Neural progenitor cell (in vitro differentiated cells): ENCODE results near the gene SAMD4A. TPM values are rescaled to one million over a fixed set of nuclear protein-coding genes. Genes with fewer than 3 reads are reported as not detected.

Experiments used
- DNase-seq: peaks from one replicate; pipeline ENCODE4 v3.0.0-alpha.2; 2016; ENCODE audit warnings: low spot score
- H2AFZ ChIP-seq: fragments of 200-600 bp; sonication (generic); replicated peaks from 2 replicates; pipeline ENCODE4 v1.6.1; 2016; ENCODE audit warnings: antibody characterized with exemption
- H3F3A ChIP-seq: fragments of 200-600 bp; sonication (generic); 2 replicates; pipeline ENCODE4 v1.6.1; 2016; ENCODE audit warnings: antibody characterized with exemption, low read depth
- H3K27ac ChIP-seq: fragments of 200-600 bp; sonication (generic); 2 replicates; pipeline ENCODE4 v1.5.1; 2016; ENCODE audit warnings: mild to moderate bottlenecking
- H3K27me3 ChIP-seq: fragments of 200-600 bp; sonication (generic); 2 replicates; pipeline ENCODE4 v1.6.1; 2016; ENCODE audit warnings: mild to moderate bottlenecking, moderate library complexity
- H3K36me3 ChIP-seq: fragments of 200-600 bp; sonication (generic); 2 replicates; pipeline ENCODE4 v1.5.1; 2016
- H3K4me1 ChIP-seq: fragments of 200-600 bp; sonication (generic); 2 replicates; pipeline ENCODE4 v1.6.1; 2016; ENCODE audit warnings: mixed run types
- H3K4me2 ChIP-seq: fragments of 200-600 bp; sonication (generic); 2 replicates; pipeline ENCODE4 v1.6.1; 2016
- H3K4me3 ChIP-seq: fragments of 200-600 bp; sonication (generic); 2 replicates; pipeline ENCODE4 v1.5.1; 2016
- H3K79me2 ChIP-seq: fragments of 200-600 bp; sonication (generic); 2 replicates; pipeline ENCODE4 v1.6.1; 2016; ENCODE audit warnings: low read depth
- H3K9ac ChIP-seq: fragments of 200-600 bp; sonication (generic); 2 replicates; pipeline ENCODE4 v1.6.1; 2016
- H3K9me3 ChIP-seq: fragments of 200-600 bp; sonication (generic); 2 replicates; pipeline ENCODE4 v1.5.1; 2016; ENCODE audit warnings: low read depth
- H4K20me1 ChIP-seq: fragments of 200-600 bp; sonication (generic); 2 replicates; pipeline ENCODE4 v1.6.1; 2016; ENCODE audit warnings: low read depth
- H3K27ac Mint-ChIP-seq: 3 replicates; pipeline ENCODE4 v1.8.0; 2021; ENCODE audit warnings: mixed read lengths
- H3K27me3 Mint-ChIP-seq: 2 replicates; pipeline ENCODE4 v1.8.0; 2022; ENCODE audit warnings: low read depth, mild to moderate bottlenecking, inconsistent platforms, moderate library complexity, mixed read lengths; ENCODE audit not compliant: insufficient read depth
- H3K36me3 Mint-ChIP-seq: 3 replicates; pipeline ENCODE4 v1.8.0; 2021; ENCODE audit warnings: mixed read lengths
- H3K4me1 Mint-ChIP-seq: 3 replicates; pipeline ENCODE4 v1.8.0; 2021; ENCODE audit warnings: mixed read lengths
- H3K4me3 Mint-ChIP-seq: 3 replicates; pipeline ENCODE4 v1.8.0; 2021; ENCODE audit warnings: mild to moderate bottlenecking, moderate library complexity, mixed read lengths
- H3K9me3 Mint-ChIP-seq: 3 replicates; pipeline ENCODE4 v1.8.0; 2020; ENCODE audit warnings: mixed read lengths
- EZH2 ChIP-seq: fragments of 200-600 bp; sonication (generic); IDR thresholded peaks from 2 replicates; pipeline ENCODE4 v1.6.1; 2017; ENCODE audit warnings: antibody characterized with exemption, mild to moderate bottlenecking, moderate library complexity
- EZH2phosphoT487 ChIP-seq: fragments of 200-600 bp; sonication (generic); IDR thresholded peaks from 2 replicates; pipeline ENCODE4 v1.6.1; 2017; ENCODE audit warnings: antibody characterized with exemption
- total RNA-seq: library from RNA; depleted of rRNA; stranded (reverse); fragments of >200 nt; gene quantifications from 2 replicates; pipeline ENCODE4 v1.2.3, GENCODE V29; 2015; ENCODE audit warnings: low replicate concordance
- TF ChIP-seq, protein P1 (sequence below): fragments of 200-600 bp; sonication (generic); IDR thresholded peaks from 2 replicates; pipeline ENCODE4 v1.5.1; 2017; ENCODE audit warnings: antibody characterized with exemption, mild to moderate bottlenecking

SAMD4A gene
- total RNA-seq, 1 donor from 2014 or later, result 4.3 TPM

DNA sequence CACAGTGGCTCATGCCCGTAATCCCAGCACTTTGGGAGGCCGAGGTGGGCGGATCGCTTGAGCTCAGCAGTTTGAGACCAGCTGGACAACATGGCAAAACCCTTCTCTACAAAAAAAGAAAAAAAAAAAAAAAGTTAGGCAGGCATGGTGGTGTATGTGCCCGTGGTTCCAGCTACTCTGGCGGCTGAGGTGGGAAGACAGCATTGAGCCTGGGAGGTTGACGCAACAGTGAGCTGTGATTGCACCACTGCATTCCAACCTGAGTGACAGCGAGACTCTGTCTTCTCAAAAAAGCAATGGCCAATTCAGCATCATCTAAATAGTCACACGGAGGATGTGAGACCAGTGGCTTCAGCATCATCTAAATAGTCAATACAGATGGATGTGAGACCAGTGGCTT lies 10.4 kb upstream of the SAMD4A start:
- Histone ChIP-seq H3K9me3 (no peaks in the 10 kb centered on the region), H4K20me1 (no peaks in the 10 kb centered on the region), H3K27ac (no peak overlapping the region), H3K27me3 (no peaks in the 10 kb centered on the region), H3K4me2 (no peak overlapping the region), H3K79me2 (no peaks in the 10 kb centered on the region), H3F3A (no peaks in the 10 kb centered on the region), H3K4me3 (no peak overlapping the region), H3K36me3 (no peaks in the 10 kb centered on the region), H3K9ac (no peak overlapping the region), H2AFZ (no peak overlapping the region), H3K4me1 (no peaks in the 10 kb centered on the region)
- Mint-ChIP-seq H3K27ac (no peak overlapping the region), H3K27me3 (peaks cover 2% of the 10 kb centered on the region), H3K4me3 (no peak overlapping the region), H3K9me3 (no peaks in the 10 kb centered on the region), H3K4me1 (peaks cover 2% of the 10 kb centered on the region), H3K36me3 (no peaks in the 10 kb centered on the region)
- no peak for DNase-seq
- TF ChIP-seq, protein P1, sequence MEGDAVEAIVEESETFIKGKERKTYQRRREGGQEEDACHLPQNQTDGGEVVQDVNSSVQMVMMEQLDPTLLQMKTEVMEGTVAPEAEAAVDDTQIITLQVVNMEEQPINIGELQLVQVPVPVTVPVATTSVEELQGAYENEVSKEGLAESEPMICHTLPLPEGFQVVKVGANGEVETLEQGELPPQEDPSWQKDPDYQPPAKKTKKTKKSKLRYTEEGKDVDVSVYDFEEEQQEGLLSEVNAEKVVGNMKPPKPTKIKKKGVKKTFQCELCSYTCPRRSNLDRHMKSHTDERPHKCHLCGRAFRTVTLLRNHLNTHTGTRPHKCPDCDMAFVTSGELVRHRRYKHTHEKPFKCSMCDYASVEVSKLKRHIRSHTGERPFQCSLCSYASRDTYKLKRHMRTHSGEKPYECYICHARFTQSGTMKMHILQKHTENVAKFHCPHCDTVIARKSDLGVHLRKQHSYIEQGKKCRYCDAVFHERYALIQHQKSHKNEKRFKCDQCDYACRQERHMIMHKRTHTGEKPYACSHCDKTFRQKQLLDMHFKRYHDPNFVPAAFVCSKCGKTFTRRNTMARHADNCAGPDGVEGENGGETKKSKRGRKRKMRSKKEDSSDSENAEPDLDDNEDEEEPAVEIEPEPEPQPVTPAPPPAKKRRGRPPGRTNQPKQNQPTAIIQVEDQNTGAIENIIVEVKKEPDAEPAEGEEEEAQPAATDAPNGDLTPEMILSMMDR, result no peak
- TF ChIP-seq EZH2phosphoT487 (no peak), EZH2 (no peak)

DNA sequence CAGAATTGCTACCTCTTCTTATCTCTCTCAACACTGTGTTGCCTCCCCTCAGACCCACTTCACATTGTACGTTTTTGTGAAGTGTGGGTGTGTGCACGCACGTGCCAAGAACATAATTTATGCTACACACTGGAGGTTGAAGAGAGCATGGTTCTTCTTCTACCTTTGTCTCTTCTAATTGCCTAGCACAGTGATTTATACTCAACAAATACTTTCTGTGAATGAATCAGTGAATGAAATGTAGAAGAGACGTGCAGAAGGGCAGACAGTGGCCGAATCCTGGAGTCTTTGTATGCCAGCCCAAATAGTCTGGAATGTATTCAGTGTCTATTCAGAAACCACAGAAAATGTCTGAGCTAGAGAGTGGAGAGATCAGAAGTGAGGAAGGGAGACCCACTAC lies 4.6 kb upstream of the SAMD4A start:
- no peaks in the 10 kb centered on the region for H3K36me3 Mint-ChIP-seq
- no peak overlapping the region for H3K4me2 ChIP-seq
- no peak overlapping the region for H3K27ac Mint-ChIP-seq

DNA sequence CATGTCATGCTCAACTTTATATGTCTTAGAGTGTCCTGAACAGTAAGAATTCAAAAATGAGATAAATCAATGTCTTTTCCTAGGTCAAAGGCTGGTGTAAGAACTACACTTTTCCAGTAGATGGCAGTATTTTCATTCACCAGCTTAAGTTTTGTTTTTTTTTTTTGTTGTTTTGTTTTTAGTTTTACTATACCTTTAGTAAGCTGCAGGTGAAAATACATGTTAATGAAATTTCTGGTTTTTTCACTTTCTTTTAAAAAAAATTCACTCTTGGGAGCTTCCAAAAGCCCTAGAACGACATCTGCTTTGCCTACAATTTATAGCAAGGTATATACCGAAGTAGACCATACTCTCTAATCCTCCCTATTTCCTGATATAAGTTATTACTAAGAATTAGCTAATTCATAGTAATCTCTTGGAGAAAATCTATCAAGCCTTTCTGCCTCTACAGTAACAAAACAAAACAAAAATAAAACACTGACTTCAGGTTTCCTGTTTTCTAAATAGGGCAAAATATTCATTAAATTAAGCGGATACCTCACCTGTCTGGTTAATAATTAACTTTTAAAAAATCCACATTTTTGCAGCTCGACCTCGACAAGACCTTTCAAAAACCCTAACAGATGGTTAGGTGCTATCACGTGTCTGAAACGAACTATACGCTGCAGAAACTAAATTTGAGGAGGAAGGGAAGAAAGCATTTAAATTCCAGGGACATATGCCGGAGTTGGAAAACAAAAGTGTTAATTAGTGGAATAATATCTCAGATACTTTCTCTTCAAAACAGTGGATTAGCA lies 2.7 kb upstream of the SAMD4A start:
- Mint-ChIP-seq H3K27me3 (peaks cover 7% of the 10 kb centered on the region), H3K9me3 (no peaks in the 10 kb centered on the region), H3K27ac (no peak overlapping the region), H3K4me1 (peaks cover 15% of the 10 kb centered on the region), H3K36me3 (no peaks in the 10 kb centered on the region), H3K4me3 (peak overlapping the region; percentile 88)
- Histone ChIP-seq H3K27ac (no peak overlapping the region), H3K9me3 (no peaks in the 10 kb centered on the region), H3F3A (peaks cover 25% of the 10 kb centered on the region), H3K36me3 (no peaks in the 10 kb centered on the region), H3K79me2 (no peaks in the 10 kb centered on the region), H4K20me1 (peaks cover 7% of the 10 kb centered on the region), H3K9ac (no peak overlapping the region), H3K27me3 (peaks cover 57% of the 10 kb centered on the region), H3K4me2 (peak overlapping the region; percentile 90), H3K4me3 (peak overlapping the region; percentile 61), H2AFZ (no peak overlapping the region), H3K4me1 (peaks cover 10% of the 10 kb centered on the region)
- no peak for TF ChIP-seq EZH2phosphoT487
- TF ChIP-seq, protein P1, result peak; percentile 96
- no peak for TF ChIP-seq EZH2
- peak; percentile 32 for DNase-seq

More for the DNA sequence above, 4.6 kb upstream of the SAMD4A start:
- H3K9me3 ChIP-seq, result no peaks in the 10 kb centered on the region
- H3K9ac ChIP-seq, result no peak overlapping the region
- no peaks in the 10 kb centered on the region for H3K79me2 ChIP-seq
- Mint-ChIP-seq H3K27me3 (peaks cover 9% of the 10 kb centered on the region), H3K9me3 (no peaks in the 10 kb centered on the region), H3K4me1 (peaks cover 4% of the 10 kb centered on the region), H3K4me3 (no peak overlapping the region)
- H4K20me1 ChIP-seq, result peaks cover 7% of the 10 kb centered on the region
- no peak overlapping the region for H2AFZ ChIP-seq
- H3K36me3 ChIP-seq, result no peaks in the 10 kb centered on the region
- peaks cover 17% of the 10 kb centered on the region for H3F3A ChIP-seq
- H3K27me3 ChIP-seq, result peaks cover 39% of the 10 kb centered on the region
- H3K27ac ChIP-seq, result no peak overlapping the region
- TF ChIP-seq, protein P1, result no peak
- TF ChIP-seq EZH2phosphoT487 (no peak), EZH2 (no peak)
- H3K4me1 ChIP-seq, result peaks cover 10% of the 10 kb centered on the region
- no peak for DNase-seq
- H3K4me3 ChIP-seq, result no peak overlapping the region
